NCI-H128 (cell line): ENCODE data around the gene NAGPA.

Experiments
- DNase-seq: peaks from one replicate; lab custom pipeline; 2025; ENCODE audit not compliant: unreplicated experiment; lab: John Stamatoyannopoulos, UW

Gene NAGPA

DNA sequence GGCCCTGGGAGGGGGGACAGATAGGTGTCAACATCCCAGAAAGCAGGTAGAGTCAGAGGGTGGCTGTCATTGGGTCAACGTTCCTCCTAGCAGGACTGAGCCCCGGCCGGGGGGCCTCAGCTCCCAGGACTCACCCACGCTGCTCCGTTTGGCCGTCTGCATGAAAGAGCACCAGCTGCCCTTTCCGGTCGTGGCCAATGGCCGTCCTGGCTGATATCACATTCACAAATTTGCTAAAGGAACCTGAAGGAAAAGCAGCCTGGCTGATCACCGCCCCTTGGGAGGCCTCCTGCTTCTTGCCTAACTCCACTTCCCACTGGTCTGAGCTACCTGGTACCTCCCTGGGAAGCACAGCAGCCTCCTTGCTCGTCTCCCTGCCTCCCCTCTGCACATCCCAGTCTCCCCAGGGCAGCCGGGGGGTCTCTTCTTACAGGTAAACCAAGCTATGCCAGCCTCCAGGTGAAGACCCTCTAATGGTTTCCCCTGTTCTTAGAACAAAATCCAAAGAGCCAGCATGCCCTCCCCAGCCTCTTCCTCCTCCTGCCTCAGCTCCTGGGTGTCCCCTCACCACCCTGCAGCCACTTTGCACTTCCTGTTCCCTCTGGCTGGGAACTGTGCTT lies 3.4 kb downstream of the NAGPA start:
- DNase-seq = no peak

GRCh38 chr16:5028950-5029475 lies 4.7 kb downstream of the NAGPA start:
- DNase-seq = no peak

DNA sequence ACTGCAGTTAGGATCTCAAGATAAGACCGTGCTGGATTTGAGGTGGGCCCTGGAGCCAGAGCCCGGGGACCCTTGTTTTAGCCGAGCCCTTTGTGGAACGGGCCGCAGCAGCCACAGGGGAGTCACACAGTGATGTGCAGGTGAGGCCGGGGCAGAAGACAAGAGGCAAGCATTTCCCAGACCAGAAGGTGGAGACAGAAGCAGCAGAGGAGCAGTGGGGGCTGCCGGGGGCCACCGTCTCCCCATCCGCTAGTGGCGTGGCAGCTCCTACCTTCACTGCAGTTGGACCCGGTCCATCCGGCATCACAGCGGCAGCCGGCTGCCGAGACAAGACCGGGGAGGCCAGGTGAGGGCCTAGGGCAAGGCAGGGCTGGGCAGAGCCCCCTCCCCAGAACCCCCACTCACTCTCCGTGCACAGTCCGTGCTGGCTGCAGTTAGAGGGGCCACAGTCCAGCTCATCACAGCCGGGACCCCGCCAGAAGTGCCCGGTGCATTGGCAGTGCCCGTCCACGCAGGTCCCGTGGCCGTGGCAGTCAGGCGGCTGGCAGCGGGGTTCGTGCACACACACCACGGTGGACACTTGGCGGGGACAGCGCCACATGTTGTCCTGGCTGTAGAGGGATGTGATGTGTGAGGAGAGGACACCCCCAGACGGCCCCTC lies 6.0 kb downstream of the NAGPA start:
- DNase-seq = no peak

DNA sequence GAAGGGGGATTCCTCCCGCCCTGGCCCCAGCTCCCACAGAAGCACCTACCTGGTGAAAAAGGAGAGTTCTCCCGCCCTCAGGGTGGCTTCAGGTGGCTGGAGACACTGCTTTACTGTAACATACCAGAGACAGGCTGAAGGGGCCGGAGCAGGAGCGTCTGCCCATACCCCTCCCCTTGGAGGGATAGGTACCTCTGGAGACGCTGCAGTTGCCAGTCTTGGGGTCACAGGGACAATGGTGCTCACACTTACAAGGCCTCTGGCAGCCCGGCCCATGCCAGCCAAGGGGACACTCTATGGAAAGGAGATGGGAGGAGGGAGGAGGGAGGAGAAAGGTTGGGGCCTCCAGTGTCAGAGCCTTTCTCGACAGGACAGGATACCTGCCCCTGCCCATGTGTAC lies 6.6 kb downstream of the NAGPA start:
- DNase-seq = no peak

DNA sequence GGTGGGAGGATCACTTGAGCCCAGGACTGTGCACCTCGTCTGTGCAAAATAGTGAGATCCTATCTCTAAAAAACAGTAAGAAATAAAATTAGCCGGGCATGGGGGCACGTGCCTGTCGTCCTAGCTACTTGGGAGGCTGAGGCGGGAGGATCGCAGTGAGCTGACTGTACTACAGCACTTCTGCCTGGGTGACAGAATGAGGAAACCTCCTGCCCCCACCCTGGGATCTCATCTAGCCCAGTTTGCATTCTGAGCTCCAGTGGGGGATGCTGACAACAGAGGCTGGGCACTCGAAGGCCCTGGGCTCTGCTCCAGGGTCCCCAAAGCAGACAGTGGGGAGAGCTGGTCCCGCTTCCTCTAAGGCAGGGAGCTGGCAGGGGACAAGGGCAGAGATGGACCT lies 7.1 kb downstream of the NAGPA start:
- DNase-seq = no peak

DNA sequence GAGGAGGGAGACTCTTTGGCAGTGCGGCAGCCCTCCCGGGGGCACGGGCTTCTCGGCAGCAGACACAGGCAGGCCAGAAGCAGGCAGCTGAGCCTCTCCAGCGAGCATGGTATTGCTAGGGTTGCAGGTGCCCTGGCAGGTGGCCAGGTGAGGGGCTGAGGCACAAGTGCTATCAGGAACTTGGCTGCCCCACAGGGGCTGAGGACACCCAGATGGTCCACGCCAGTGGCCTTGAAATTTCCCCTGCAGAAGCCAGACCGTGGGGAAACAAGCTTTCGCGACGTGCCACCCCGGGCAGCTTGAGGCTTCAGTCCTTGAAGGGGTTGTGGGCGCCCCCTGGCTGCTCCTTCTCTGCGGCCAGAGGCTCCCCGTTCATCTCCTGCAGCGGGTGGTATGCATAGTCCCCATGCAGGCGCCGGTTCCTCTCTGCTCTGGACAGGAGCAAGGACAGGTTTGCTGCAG lies 8.5 kb downstream of the NAGPA start:
- DNase-seq = peak; percentile 24

GRCh38 chr16:5024632-5025031 lies 9.1 kb downstream of the NAGPA start:
- no peak for DNase-seq

DNA sequence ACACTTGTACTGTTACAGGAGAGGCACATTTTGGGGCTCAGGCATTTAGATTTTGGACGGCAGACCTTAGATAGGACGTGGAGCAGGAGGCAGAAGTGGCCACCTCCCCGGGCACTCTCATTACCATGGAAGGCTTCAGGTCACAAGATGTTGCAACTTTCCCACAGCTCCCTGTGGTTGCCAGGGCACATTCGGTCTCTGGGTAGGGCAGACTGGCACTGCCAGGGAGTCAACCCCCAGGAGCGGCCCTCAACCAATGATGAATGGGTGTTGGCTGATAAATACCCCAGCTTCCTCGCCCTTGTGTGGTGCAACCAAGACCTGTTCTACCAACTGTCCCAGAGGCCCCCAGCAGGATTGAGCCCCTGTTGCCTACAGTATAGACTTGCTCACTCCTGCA lies 11.2 kb downstream of the NAGPA start:
- no peak for DNase-seq

- DNase-seq = no peak
Observed at GRCh38 chr16:5020551-5020950, 13.2 kb downstream of the NAGPA start.

DNA sequence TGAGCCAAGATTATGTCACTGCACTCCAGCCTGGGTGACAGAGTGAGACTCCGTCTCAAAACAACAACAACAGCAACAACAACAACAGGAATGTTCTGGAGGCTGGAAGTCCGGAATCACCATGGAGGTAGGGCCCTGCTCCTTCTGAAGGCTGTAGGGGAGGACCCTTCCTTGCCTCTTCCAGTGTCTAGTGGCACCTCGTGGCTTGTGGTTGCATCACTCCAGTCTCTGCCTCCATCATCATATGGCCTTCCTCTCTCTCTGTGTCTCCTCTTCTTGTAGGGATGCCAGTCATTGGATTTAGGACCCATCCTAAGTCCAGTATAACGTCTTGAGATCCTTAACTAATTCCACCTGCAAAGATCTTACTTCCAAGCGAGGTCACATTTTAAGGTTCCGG lies 14.0 kb downstream of the NAGPA start:
- DNase-seq = no peak

- no peak for DNase-seq
Observed at GRCh38 chr16:5018793-5019192, 14.9 kb downstream of the NAGPA start.

DNA sequence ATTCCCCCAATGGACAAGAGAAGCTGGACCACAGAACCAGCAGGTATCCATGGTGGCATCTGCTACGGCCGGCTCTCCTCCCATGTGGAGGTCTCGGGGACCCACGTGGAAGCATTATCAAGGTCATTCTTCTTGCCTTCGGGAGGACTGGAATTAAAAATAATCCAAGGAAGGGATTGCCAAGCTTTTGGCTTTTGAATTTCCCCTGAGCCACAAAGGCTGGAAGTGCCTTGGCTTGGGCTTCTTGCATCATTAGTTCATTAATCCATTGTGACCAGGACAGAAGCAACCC lies 16.1 kb downstream of the NAGPA start:
- DNase-seq = no peak

GRCh38 chr16:5016967-5017677 lies 16.6 kb downstream of the NAGPA start:
- DNase-seq = no peak

GRCh38 chr16:5015887-5016286 lies 17.8 kb downstream of the NAGPA start:
- no peak for DNase-seq

DNA sequence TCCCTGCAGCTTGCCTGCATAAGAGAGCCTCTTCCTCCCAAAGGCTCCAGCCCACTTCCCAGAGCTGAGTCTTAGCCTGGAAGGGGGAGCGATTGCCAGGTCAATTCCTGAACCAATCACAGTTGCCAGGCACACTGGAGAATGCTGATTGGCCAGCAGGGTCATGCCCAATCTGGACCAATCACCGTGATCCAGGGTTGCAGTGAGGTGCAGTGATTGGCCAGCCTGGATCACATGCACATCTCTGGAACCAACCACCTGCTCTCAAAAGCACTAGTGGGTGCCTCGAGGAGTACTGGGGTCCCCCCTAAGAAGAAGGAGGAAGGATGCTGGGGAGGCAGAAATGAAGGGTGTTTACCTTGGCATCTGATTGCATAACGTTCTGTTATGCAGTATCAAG lies 18.4 kb downstream of the NAGPA start:
- DNase-seq = no peak

- no peak for DNase-seq
Observed at GRCh38 chr16:5012887-5013286, 20.8 kb downstream of the NAGPA start.

DNA sequence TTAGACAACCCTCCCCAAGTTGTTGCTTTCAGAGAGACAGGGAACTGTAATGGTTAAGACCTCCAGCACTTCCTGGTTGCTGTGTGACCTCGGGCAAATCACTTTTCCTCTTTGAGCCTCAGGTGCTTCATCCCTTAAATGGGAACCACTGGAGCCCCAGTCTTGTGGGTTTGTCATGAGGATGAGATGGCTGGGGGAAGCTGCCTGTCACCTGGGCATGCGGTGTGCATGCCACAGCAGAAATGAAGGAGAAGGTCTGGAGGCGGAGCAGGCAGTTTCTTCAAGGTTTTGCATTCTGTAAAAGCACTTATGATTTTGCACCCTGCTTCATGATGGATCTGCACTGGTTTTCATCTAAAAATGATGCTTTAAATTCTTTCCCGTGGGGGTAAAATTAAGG lies 22.1 kb downstream of the NAGPA start:
- no peak for DNase-seq

DNA sequence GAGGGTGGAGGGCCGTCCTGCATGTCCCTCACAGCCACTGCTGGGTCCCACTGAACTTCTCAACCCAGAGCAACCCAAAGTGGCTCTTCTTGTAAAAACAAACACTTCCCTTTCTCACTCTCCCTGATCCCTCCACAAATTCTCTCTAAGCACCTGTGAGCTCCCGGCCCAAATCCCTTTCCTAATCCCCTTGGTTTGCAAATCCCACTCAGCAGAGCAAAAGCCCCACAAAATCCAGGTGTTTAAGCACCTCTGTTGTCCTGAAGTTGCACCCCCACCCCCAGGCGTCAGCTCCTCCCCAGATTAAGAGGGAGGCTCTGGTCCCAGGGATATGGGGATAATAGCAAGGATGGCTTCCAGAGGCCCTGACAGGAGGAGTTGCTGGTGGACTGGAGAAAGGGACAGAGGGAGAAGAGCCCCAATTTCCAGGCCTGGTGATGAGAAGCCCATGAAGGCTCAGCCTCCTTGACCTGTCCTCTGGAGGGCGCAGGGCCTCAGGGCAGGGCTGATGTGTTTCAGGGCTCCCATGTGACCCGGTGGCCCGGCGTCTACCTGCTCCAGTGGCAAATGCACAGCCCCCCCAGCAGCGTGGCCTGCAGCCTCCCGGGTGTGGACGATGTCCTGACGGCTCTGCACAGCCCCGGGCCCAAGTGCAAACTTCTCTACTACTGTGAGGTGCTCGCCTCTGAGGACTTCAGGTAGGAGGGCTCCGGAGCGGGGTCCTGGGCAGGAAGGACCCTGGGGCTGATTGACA lies 23.0 kb downstream of the NAGPA start:
- DNase-seq = no peak

GRCh38 chr16:5008311-5008731 lies 25.4 kb downstream of the NAGPA start:
- DNase-seq = no peak

GRCh38 chr16:5007256-5007655 lies 26.5 kb downstream of the NAGPA start:
- no peak for DNase-seq

DNA sequence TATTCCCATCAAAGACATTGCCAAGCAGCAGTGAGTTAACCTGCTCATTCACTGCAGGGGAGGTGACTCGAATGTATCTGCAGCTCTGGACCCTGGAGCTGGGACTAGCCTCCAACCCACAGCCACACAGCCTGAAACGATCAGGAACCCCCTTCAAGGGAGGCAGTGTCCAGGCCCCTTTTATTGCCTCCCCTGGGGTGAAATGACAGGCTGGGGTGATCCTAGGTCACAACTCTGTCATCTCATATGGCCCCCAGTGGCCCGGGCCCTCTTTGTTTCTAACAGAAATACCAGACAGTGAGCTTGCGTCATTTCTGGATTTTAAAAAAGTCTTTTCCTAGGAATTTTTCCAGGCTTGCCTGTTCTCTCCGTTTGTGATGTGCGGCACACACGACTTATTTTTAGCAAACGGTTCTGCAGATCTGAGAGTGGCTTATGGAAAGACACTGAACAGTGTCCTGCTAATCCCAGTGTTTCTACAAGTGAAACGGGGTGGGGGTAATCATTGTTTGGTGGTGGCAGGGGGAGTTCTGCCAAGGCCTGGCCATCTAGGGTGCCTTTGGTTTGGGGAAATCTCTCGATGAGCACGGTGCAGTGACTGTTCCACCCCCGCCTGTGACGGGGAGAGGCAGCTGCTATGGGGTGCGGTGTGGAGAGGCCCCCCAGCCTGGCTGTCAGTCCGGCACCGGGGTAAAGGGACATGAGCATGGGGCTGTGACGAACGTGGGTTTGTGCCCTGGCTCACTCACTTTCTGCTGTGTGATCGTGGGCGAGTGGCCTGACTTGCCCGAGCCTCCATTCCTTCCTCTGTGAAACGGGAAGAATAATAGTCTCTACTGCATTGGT lies 27.2 kb downstream of the NAGPA start:
- DNase-seq = no peak
